Astrocyte (in vitro differentiated cells and primary cell): Measurements from ENCODE around the gene GJD3. TPM values are rescaled to one million over a fixed set of nuclear protein-coding genes. Genes with fewer than 3 reads are reported as not detected.

Source experiments
- DNase-seq: peaks from one replicate; pipeline ENCODE4 v3.0.0-alpha.2; 2010; ENCODE audit warnings: low read depth
- FAIRE-seq: peaks from 2 replicates; lab custom pipeline; 2011; peaks lifted over from hg19 to GRCh38; lab: Jason Lieb, UNC
- H2AFZ ChIP-seq: 2 replicates; pipeline ENCODE4 v1.6.0; 2012; ENCODE audit warnings: low read depth, low read length, inconsistent platforms
- H3K27ac ChIP-seq: 2 replicates; pipeline ENCODE4 v1.5.1; 2011; ENCODE audit warnings: low read depth, low read length, inconsistent platforms
- H3K27me3 ChIP-seq: 2 replicates; pipeline ENCODE4 v1.6.0; 2011; ENCODE audit warnings: low read length, inconsistent platforms; ENCODE audit not compliant: insufficient read depth
- H3K36me3 ChIP-seq: 2 replicates; pipeline ENCODE4 v1.5.1; 2011; ENCODE audit warnings: low read length, inconsistent platforms; ENCODE audit not compliant: insufficient read depth
- H3K4me1 ChIP-seq: 2 replicates; pipeline ENCODE4 v1.5.1; 2011; ENCODE audit warnings: low read length, inconsistent platforms; ENCODE audit not compliant: insufficient read depth
- H3K4me2 ChIP-seq: 2 replicates; pipeline ENCODE4 v1.6.0; 2012; ENCODE audit warnings: low read length, inconsistent platforms
- H3K4me3 ChIP-seq: 2 replicates; pipeline ENCODE4 v1.5.1; 2011; ENCODE audit warnings: low read depth, mild to moderate bottlenecking, low read length, inconsistent platforms; ENCODE audit not compliant: insufficient read depth
- H3K79me2 ChIP-seq: 2 replicates; pipeline ENCODE4 v1.6.0; 2012; ENCODE audit warnings: mild to moderate bottlenecking, low read length, inconsistent platforms; ENCODE audit not compliant: insufficient read depth
- H3K9ac ChIP-seq: 2 replicates; pipeline ENCODE4 v1.6.0; 2012; ENCODE audit warnings: mild to moderate bottlenecking, low read length, inconsistent platforms
- H3K9me3 ChIP-seq: 2 replicates; pipeline ENCODE4 v1.5.1; 2012; ENCODE audit warnings: low read depth, mild to moderate bottlenecking, low read length, inconsistent platforms; ENCODE audit not compliant: insufficient read depth
- H4K20me1 ChIP-seq: 2 replicates; pipeline ENCODE4 v1.6.0; 2012; ENCODE audit warnings: low read length, inconsistent platforms; ENCODE audit not compliant: insufficient read depth
- H3K27ac Mint-ChIP-seq: one replicate; pipeline ENCODE4 v1.8.0; 2021; ENCODE audit warnings: mild to moderate bottlenecking, mixed read lengths; ENCODE audit not compliant: unreplicated experiment
- H3K27me3 Mint-ChIP-seq: one replicate; pipeline ENCODE4 v1.8.0; 2021; ENCODE audit warnings: low read depth, mixed read lengths; ENCODE audit not compliant: unreplicated experiment
- H3K36me3 Mint-ChIP-seq: one replicate; pipeline ENCODE4 v1.8.0; 2021; ENCODE audit warnings: low read depth, mixed read lengths; ENCODE audit not compliant: unreplicated experiment
- H3K4me1 Mint-ChIP-seq: one replicate; pipeline ENCODE4 v1.8.0; 2021; ENCODE audit warnings: low read depth, mixed read lengths; ENCODE audit not compliant: unreplicated experiment
- H3K4me3 Mint-ChIP-seq: one replicate; pipeline ENCODE4 v1.8.0; 2021; ENCODE audit warnings: mild to moderate bottlenecking, moderate library complexity, mixed read lengths; ENCODE audit not compliant: unreplicated experiment
- H3K9me3 Mint-ChIP-seq: one replicate; pipeline ENCODE4 v1.8.0; 2021; ENCODE audit warnings: mild to moderate bottlenecking, mixed read lengths; ENCODE audit not compliant: unreplicated experiment
- CTCF ChIP-seq: IDR thresholded peaks from 2 replicates; pipeline ENCODE4 v1.5.1; 2011; ENCODE audit warnings: low read depth, mild to moderate bottlenecking, inconsistent platforms, low read length, moderate library complexity; ENCODE audit not compliant: insufficient read depth
- EZH2 ChIP-seq: IDR thresholded peaks from 2 replicates; pipeline ENCODE4 v1.6.1; 2012; ENCODE audit warnings: mild to moderate bottlenecking, low read length, inconsistent platforms; ENCODE audit not compliant: insufficient read depth
- total RNA-seq: library from RNA; stranded (reverse); gene quantifications from 2 replicates; pipeline ENCODE4 v1.2.1, GENCODE V29; 2021

GJD3 gene
- total RNA-seq, 1 donor from 2014 or later: 0.43 TPM

DNA sequence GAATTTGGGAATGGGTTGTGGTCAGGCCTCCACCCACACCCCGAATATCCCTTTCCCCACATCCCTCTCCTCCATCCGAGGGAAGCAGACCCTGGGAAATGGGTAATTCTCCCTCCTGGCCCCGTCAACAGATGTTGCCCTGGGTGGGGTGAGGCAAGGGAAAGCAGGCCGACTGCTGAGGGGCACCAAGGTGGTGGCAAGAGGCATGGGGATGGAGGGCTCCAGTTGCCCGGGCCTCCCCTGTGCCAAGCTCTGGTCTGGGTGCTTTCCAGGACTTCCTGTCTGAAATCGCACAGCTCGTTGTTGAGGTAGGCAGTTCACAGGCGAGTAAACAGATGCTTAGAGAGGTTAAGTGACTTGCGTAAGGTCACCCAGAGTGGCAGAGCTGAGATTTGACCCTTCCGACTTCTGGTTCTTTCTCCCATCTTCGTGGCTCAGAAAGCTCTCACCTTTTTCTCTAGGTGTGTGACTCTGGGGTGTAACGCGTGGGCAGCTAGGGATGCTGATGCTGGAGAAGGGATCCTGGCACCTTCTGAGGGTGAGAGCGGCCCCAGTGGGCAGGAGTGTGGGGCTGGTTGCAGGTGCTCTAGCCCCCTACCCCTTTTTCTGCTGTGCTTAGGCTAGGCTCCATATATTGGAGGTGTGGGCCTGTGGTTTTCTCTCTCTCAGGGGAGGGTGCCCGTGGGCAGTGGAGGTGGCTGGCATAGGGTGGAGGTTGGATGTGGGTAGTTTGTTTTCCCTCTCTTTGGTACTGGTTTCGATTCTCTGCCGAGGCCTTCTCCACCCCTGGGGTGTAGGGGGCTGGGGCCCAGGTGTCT, 38.3 kb downstream of the GJD3 start:
- H3K9me3 Mint-ChIP-seq: no peaks in the 10 kb centered on the region
- FAIRE-seq (no peak), DNase-seq (no peak)
- H4K20me1 ChIP-seq: peaks cover 72% of the 10 kb centered on the region
- H3K27ac Mint-ChIP-seq: no peak overlapping the region
- H3K36me3 ChIP-seq: no peaks in the 10 kb centered on the region
- no peak overlapping the region for H2AFZ ChIP-seq
- no peak overlapping the region for H3K4me2 ChIP-seq
- no peaks in the 10 kb centered on the region for H3K27me3 ChIP-seq
- H3K36me3 Mint-ChIP-seq: no peaks in the 10 kb centered on the region
- H3K4me1 ChIP-seq: peaks cover 41% of the 10 kb centered on the region
- H3K27me3 Mint-ChIP-seq: no peaks in the 10 kb centered on the region
- peaks cover 91% of the 10 kb centered on the region for H3K79me2 ChIP-seq
- no peak overlapping the region for H3K4me3 ChIP-seq
- no peaks in the 10 kb centered on the region for H3K9me3 ChIP-seq
- TF ChIP-seq CTCF: no peak
- no peak for TF ChIP-seq EZH2
- peaks cover 53% of the 10 kb centered on the region for H3K4me1 Mint-ChIP-seq
- H3K4me3 Mint-ChIP-seq: peak overlapping the region; percentile 40
- no peak overlapping the region for H3K9ac ChIP-seq
- H3K27ac ChIP-seq: no peak overlapping the region

- no peaks in the 10 kb centered on the region for H3K9me3 Mint-ChIP-seq
- Histone ChIP-seq H3K9me3 (no peaks in the 10 kb centered on the region), H3K4me1 (peaks cover 46% of the 10 kb centered on the region), H4K20me1 (peaks cover 67% of the 10 kb centered on the region), H2AFZ (no peak overlapping the region), H3K9ac (no peak overlapping the region), H3K36me3 (no peaks in the 10 kb centered on the region), H3K79me2 (peaks cover 91% of the 10 kb centered on the region), H3K4me3 (no peak overlapping the region), H3K4me2 (no peak overlapping the region), H3K27ac (no peak overlapping the region), H3K27me3 (no peaks in the 10 kb centered on the region)
- no peaks in the 10 kb centered on the region for H3K27me3 Mint-ChIP-seq
- DNase-seq (no peak), FAIRE-seq (no peak)
- TF ChIP-seq CTCF (no peak), EZH2 (no peak)
- no peak overlapping the region for H3K4me3 Mint-ChIP-seq
- H3K27ac Mint-ChIP-seq: peak overlapping the region; percentile 66
- H3K36me3 Mint-ChIP-seq: no peaks in the 10 kb centered on the region
- peaks cover 60% of the 10 kb centered on the region for H3K4me1 Mint-ChIP-seq
Observed at GRCh38 chr17:40325156-40326013, 39.2 kb downstream of the GJD3 start.
